Endodermal cell (in vitro differentiated cells): Measurements from ENCODE around the gene RPL5. TPM values are rescaled to one million over a fixed set of nuclear protein-coding genes. Genes with fewer than 3 reads are reported as not detected.

Experiments used
- DNase-seq: peaks from one replicate; pipeline ENCODE4 v3.0.0-alpha.2; 2017
- H3K27ac ChIP-seq: 2 replicates; pipeline ENCODE4 v1.5.1; 2013; ENCODE audit warnings: mild to moderate bottlenecking, low read depth, low read length, moderate library complexity
- H3K27me3 ChIP-seq: 2 replicates; pipeline ENCODE4 v1.6.1; 2013; ENCODE audit warnings: mild to moderate bottlenecking, low read length, moderate library complexity; ENCODE audit not compliant: insufficient read depth, control insufficient read depth, poor library complexity, severe bottlenecking
- H3K36me3 ChIP-seq: 2 replicates; pipeline ENCODE4 v1.7.0; 2013; ENCODE audit warnings: mild to moderate bottlenecking, low read length, moderate library complexity; ENCODE audit not compliant: control insufficient read depth, insufficient read depth
- H3K4me1 ChIP-seq: one replicate; pipeline ENCODE4 v1.7.0; 2013; ENCODE audit warnings: low read length; ENCODE audit not compliant: control insufficient read depth, insufficient read depth
- H3K4me3 ChIP-seq: 2 replicates; pipeline ENCODE4 v1.5.1; 2013; ENCODE audit warnings: mild to moderate bottlenecking, low read length, moderate library complexity
- H3K9ac ChIP-seq: 2 replicates; pipeline ENCODE4 v1.6.1; 2013; ENCODE audit warnings: mild to moderate bottlenecking, low read length, moderate library complexity; ENCODE audit not compliant: poor library complexity, severe bottlenecking; ENCODE audit errors: extremely low read depth
- H3K9me3 ChIP-seq: 2 replicates; pipeline ENCODE4 v1.6.1; 2013; ENCODE audit warnings: mild to moderate bottlenecking, low read length, moderate library complexity; ENCODE audit not compliant: control insufficient read depth
- H3K27ac Mint-ChIP-seq: 2 replicates; pipeline ENCODE4 v1.8.0; 2020; ENCODE audit warnings: mixed read lengths
- H3K27me3 Mint-ChIP-seq: 2 replicates; pipeline ENCODE4 v1.8.0; 2021; ENCODE audit warnings: mild to moderate bottlenecking, mixed read lengths; ENCODE audit not compliant: insufficient read depth
- H3K36me3 Mint-ChIP-seq: 2 replicates; pipeline ENCODE4 v1.8.0; 2020; ENCODE audit warnings: low read depth, mixed read lengths
- H3K4me1 Mint-ChIP-seq: 2 replicates; pipeline ENCODE4 v1.8.0; 2020; ENCODE audit warnings: mixed read lengths
- H3K4me3 Mint-ChIP-seq: 2 replicates; pipeline ENCODE4 v1.8.0; 2020; ENCODE audit warnings: mild to moderate bottlenecking, moderate library complexity, mixed read lengths
- H3K9me3 Mint-ChIP-seq: 2 replicates; pipeline ENCODE4 v1.8.0; 2020; ENCODE audit warnings: mild to moderate bottlenecking, mixed read lengths
- CTCF ChIP-seq: fragments of 200-600 bp; sonication (generic); conservative IDR thresholded peaks from 2 replicates; pipeline ENCODE4 v1.5.0; 2021; ENCODE audit warnings: antibody characterized with exemption, mild to moderate bottlenecking
- WGBS, 2 experiments: methylation state at CpG; one replicate each; pipeline versions ENCODE4 v1.1.5 to v1.1.7; 2013; ENCODE audit warnings: missing lambda C conversion rate in 2 of 2, mixed read lengths in 1 of 2; ENCODE audit not compliant: insufficient coverage in 1 of 2, insufficient read length in 1 of 2; 5-methylcytosine and 5-hydroxymethylcytosine counted together
- total RNA-seq, 2 donors: library from RNA; stranded (reverse); fragmentation: NEBNext Ultra II Directional in 1 of 2; extraction: Animal tissue kit (Norgen Biotek cat#: 25700) in 1 of 2; gene quantifications; 2 replicates in 1 of 2; 3 replicates in 1 of 2; pipeline ENCODE4 v1.2.1, GENCODE V29; 2021

The RPL5 gene
- total RNA-seq, 2 donors from 2014 or later, result 963 to 1,201 TPM

DNA sequence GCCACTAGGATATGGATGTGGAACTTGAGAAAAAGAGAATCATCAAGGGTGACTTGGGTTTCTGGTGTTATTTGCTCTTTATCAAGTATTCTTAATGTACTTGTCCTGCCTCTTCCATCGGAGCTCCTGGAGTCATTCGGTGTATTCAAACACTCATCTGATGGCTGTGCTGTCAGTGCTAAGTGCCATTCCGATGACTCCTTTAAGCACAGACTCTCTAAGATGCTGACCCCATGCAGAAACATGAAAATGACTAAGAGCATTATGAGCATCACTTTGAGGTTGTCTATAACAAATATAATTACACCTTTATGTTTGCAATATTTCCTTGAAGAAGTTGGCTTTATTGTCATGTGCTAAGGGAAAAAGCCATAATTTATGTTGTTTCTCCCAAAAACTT is 11.3 kb upstream of the RPL5 start:
- no peak overlapping the region for H3K27ac ChIP-seq
- Mint-ChIP-seq H3K4me3 (no peak overlapping the region), H3K27ac (no peak overlapping the region), H3K36me3 (no peaks in the 10 kb centered on the region), H3K4me1 (peaks cover 4% of the 10 kb centered on the region), H3K27me3 (no peaks in the 10 kb centered on the region), H3K9me3 (no peaks in the 10 kb centered on the region)
- 92 to 93% methylated on average over 3 of the region's 3 CpGs for WGBS, 2 experiments
- H3K9me3 ChIP-seq, result no peaks in the 10 kb centered on the region
- DNase-seq, result no peak
- no peak overlapping the region for H3K4me3 ChIP-seq
- H3K4me1 ChIP-seq, result no peaks in the 10 kb centered on the region
- no peaks in the 10 kb centered on the region for H3K36me3 ChIP-seq
- H3K27me3 ChIP-seq, result no peaks in the 10 kb centered on the region
- no peak for TF ChIP-seq CTCF
- H3K9ac ChIP-seq, result no peak overlapping the region

- no peak overlapping the region for H3K4me3 ChIP-seq
- no peak overlapping the region for H3K27ac Mint-ChIP-seq
These were observed 9.0 kb upstream of the RPL5 start for GRCh38 chr1:92822879-92823278.

GRCh38 chr1:92826792-92827191 is 5.0 kb upstream of the RPL5 start:
- Histone ChIP-seq H3K4me3 (no peak overlapping the region), H3K36me3 (no peaks in the 10 kb centered on the region), H3K9me3 (no peaks in the 10 kb centered on the region), H3K4me1 (no peaks in the 10 kb centered on the region), H3K9ac (no peak overlapping the region), H3K27ac (no peak overlapping the region), H3K27me3 (no peaks in the 10 kb centered on the region)
- H3K9me3 Mint-ChIP-seq, result no peaks in the 10 kb centered on the region
- peaks cover 6% of the 10 kb centered on the region for H3K4me1 Mint-ChIP-seq
- 85 to 93% methylated on average over 4 to 6 of the region's 6 CpGs for WGBS, 2 experiments
- no peaks in the 10 kb centered on the region for H3K36me3 Mint-ChIP-seq
- DNase-seq, result no peak
- no peak overlapping the region for H3K4me3 Mint-ChIP-seq
- H3K27ac Mint-ChIP-seq, result no peak overlapping the region
- no peak for TF ChIP-seq CTCF
- H3K27me3 Mint-ChIP-seq, result no peaks in the 10 kb centered on the region

More at GRCh38 chr1:92822879-92823278, 9.0 kb upstream of the RPL5 start:
- H3K4me1 ChIP-seq, result no peaks in the 10 kb centered on the region
- H3K27me3 ChIP-seq, result no peaks in the 10 kb centered on the region
- Mint-ChIP-seq H3K27me3 (no peaks in the 10 kb centered on the region), H3K9me3 (no peaks in the 10 kb centered on the region), H3K4me1 (peaks cover 4% of the 10 kb centered on the region), H3K4me3 (no peak overlapping the region), H3K36me3 (no peaks in the 10 kb centered on the region)
- TF ChIP-seq CTCF, result no peak
- 92% methylated on average over 3 of the region's 3 CpGs; no CpG with 5 or more reads in 1 of the 2 experiments for WGBS, 2 experiments
- H3K9ac ChIP-seq, result no peak overlapping the region
- H3K27ac ChIP-seq, result no peak overlapping the region
- no peak for DNase-seq
- H3K9me3 ChIP-seq, result no peaks in the 10 kb centered on the region
- H3K36me3 ChIP-seq, result no peaks in the 10 kb centered on the region
